ENCODE measurements around the gene R3HDM2. TPM values are rescaled to one million over a fixed set of nuclear protein-coding genes. Genes with fewer than 3 reads are reported as not detected.

Gene R3HDM2
- total and polyA plus RNA-seq, 12 donors, result 21.9 to 91.9 (median 43.2) TPM

- peaks cover 0 to 55% of the 10 kb centered on the region in 2 donors for H3K36me3 ChIP-seq (replicated peaks in 1 of 2)
Measured at GRCh38 chr12:57260366-57260765, 170.5 kb downstream of the R3HDM2 start.

GRCh38 chr12:57258977-57259970 lies 171.6 kb downstream of the R3HDM2 start:
- TF ChIP-seq POLR2A (IDR thresholded peaks at IDR 0.05) (no peak), CTCF (IDR thresholded peaks at IDR 0.05) (no peak)
- Histone ChIP-seq H3K27ac (peak overlapping the region in 2 of 5 donors; percentile 22 to 62), H3K27me3 (no peaks in the 10 kb centered on the region), H3K9me3 (replicated peaks in 1 of 3) (no peaks in the 10 kb centered on the region), H3K4me1 (replicated peaks in 1 of 2) (peaks cover 11 to 16% of the 10 kb centered on the region in 2 donors), H3K36me3 (replicated peaks in 1 of 2) (peaks cover 0 to 57% of the 10 kb centered on the region in 2 donors), H3K4me3 (no peak overlapping the region)
- 29 to 44% (median 42%) methylated on average over 6 of the region's 6 CpGs for WGBS, 4 donors
- intact Hi-C loops (cut with DNase I), result no loop called here
- peak; percentile 40 to 89 (median 82) for DNase-seq

More at GRCh38 chr12:57260366-57260765, 170.5 kb downstream of the R3HDM2 start:
- intact Hi-C loops (cut with DNase I), result loop anchor here in 1 of 2 donors (5.0 kb wide), 1 partner anchor 192 kb away; no protein-coding TSS in a partner anchor
- TF ChIP-seq POLR2A (IDR thresholded peaks at IDR 0.05) (no peak), CTCF (IDR thresholded peaks at IDR 0.05) (no peak)
- Histone ChIP-seq H3K27ac (no peak overlapping the region), H3K4me1 (replicated peaks in 1 of 2) (peaks cover 11 to 16% of the 10 kb centered on the region in 2 donors), H3K9me3 (replicated peaks in 1 of 3) (no peaks in the 10 kb centered on the region), H3K27me3 (no peaks in the 10 kb centered on the region), H3K4me3 (no peak overlapping the region)
- DNase-seq, result no peak
- 83 to 95% (median 89%) methylated on average over 4 of the region's 4 CpGs for whole genome bisulfite sequencing, 4 donors

- intact Hi-C loops (cut with DNase I), result no loop called here
Measured at GRCh38 chr12:57255916-57256315, 174.9 kb downstream of the R3HDM2 start.

More at GRCh38 chr12:57255916-57256315, 174.9 kb downstream of the R3HDM2 start:
- H3K4me1 ChIP-seq (replicated peaks in 1 of 2), result peaks cover 11 to 13% of the 10 kb centered on the region in 2 donors
- no peak overlapping the region for H3K27ac ChIP-seq
- H3K9me3 ChIP-seq (replicated peaks in 1 of 3), result no peaks in the 10 kb centered on the region
- peak in 1 of 7 donors; percentile 31 for DNase-seq
- no peaks in the 10 kb centered on the region for H3K27me3 ChIP-seq
- 92 to 95% (median 93%) methylated on average over 5 to 6 of the region's 6 CpGs for WGBS, 4 donors
- no peak overlapping the region for H3K4me3 ChIP-seq
- H3K36me3 ChIP-seq (replicated peaks in 1 of 2), result peaks cover 0 to 50% of the 10 kb centered on the region in 2 donors
- TF ChIP-seq POLR2A (IDR thresholded peaks at IDR 0.05) (no peak), CTCF (IDR thresholded peaks at IDR 0.05) (no peak)

Data from adrenal gland (tissue), 12 donors.